GM19455 (cell line): ENCODE data around the gene MMP10.

Experiments
- ATAC-seq: cut with Tn5 transposase; IDR thresholded peaks from one replicate; pipeline ENCODE4 v1.9.1; 2021; ENCODE audit not compliant: unreplicated experiment

The MMP10 gene

GRCh38 chr11:102780491-102780918 lies at the start of gene MMP10:
Gene MMP10, minus strand, starts transcription at chr11:102780628. Its CDS starts 37 bp downstream, at chr11:102780591.
- no peak for ATAC-seq

GRCh38 chr11:102829316-102830000 lies 49.0 kb upstream of the MMP10 start:
- no peak for ATAC-seq

- no peak for ATAC-seq
These were observed 44.1 kb upstream of the MMP10 start for GRCh38 chr11:102824556-102824955.

- ATAC-seq = no peak
These were observed 39.1 kb upstream of the MMP10 start for GRCh38 chr11:102819491-102819890.

- no peak for ATAC-seq
These were observed 33.1 kb upstream of the MMP10 start for GRCh38 chr11:102813484-102813883.

- no peak for ATAC-seq
These were observed 31.8 kb upstream of the MMP10 start for GRCh38 chr11:102812188-102812587.

GRCh38 chr11:102810950-102811660 lies 30.7 kb upstream of the MMP10 start:
- ATAC-seq = no peak

- ATAC-seq = no peak
These were observed 29.5 kb upstream of the MMP10 start for GRCh38 chr11:102809971-102810370.

- no peak for ATAC-seq
These were observed 27.5 kb upstream of the MMP10 start for GRCh38 chr11:102807921-102808320.

GRCh38 chr11:102806296-102806695 lies 25.9 kb upstream of the MMP10 start:
- no peak for ATAC-seq

- no peak for ATAC-seq
These were observed 21.9 kb upstream of the MMP10 start for GRCh38 chr11:102802341-102802740.

- ATAC-seq = no peak
These were observed 20.3 kb upstream of the MMP10 start for GRCh38 chr11:102800767-102801166.

- ATAC-seq = no peak
These were observed 19.4 kb upstream of the MMP10 start for GRCh38 chr11:102799681-102800340.

- ATAC-seq = no peak
These were observed 17.8 kb upstream of the MMP10 start, which contains the start of gene MMP1 for GRCh38 chr11:102798012-102798746. Gene MMP1, minus strand, starts transcription at chr11:102798160. Its CDS starts 68 bp downstream, at chr11:102798092.

- ATAC-seq = peak; percentile 81
These were observed 14.0 kb upstream of the MMP10 start for GRCh38 chr11:102794382-102794781.

GRCh38 chr11:102793677-102794290 lies 13.4 kb upstream of the MMP10 start:
- no peak for ATAC-seq

- no peak for ATAC-seq
These were observed 12.2 kb upstream of the MMP10 start for GRCh38 chr11:102792604-102793003.

- ATAC-seq = no peak
These were observed 11.0 kb upstream of the MMP10 start for GRCh38 chr11:102791271-102792036.

- no peak for ATAC-seq
These were observed 8.0 kb upstream of the MMP10 start for GRCh38 chr11:102788334-102788995.
